ENCODE results near the gene GPBP1L1. TPM values are rescaled to one million over a fixed set of nuclear protein-coding genes. Genes with fewer than 3 reads are reported as not detected.

Gene GPBP1L1
- total and polyA plus RNA-seq, 2 experiments from 2014 or later, result 69.3 to 85.6 TPM

DNA sequence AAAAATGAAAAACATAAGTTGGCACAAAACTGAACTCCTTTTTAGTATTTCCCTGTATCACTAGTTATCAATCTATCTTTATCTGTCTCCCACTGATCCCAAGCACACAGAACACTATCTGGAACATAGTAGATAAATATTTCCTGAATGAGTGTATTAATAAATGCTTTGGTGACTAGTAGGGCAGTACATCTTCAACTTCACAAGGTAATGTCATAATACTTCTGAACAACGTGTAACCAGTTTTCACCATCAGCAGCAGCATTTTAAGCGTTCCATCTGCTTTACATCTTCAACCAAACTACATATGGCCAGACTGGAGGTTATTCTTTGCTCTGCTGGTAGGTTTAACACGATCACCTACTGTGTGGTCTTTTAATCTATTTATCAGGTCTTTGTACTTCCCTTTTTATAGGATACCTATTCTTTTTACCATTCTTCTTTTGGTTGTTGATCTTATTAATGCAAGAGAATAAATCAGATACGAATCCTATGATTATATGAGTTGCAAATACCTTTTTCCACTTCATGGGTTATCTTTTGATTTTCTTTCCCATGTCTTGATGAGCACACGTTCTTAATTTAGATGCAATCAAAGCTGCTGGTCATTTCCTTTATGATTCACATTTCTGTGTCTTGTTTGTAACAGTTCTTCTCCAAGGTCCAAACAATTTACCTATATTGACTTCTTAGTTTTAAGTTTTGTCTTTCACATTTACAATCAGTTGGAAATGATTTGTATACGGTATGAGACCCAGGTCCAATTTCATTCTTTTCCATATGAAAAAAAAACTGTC, 16.3 kb downstream of the GPBP1L1 start:
- in situ Hi-C loops (cut with MboI), result no loop called here
- Histone ChIP-seq H3K4me3 (no peak overlapping the region), H3K27me3 (replicated peaks; ENCODE audit: insufficient read depth) (no peaks in the 10 kb centered on the region), H3K4me1 (ENCODE audit: insufficient read depth) (peaks cover 25% of the 10 kb centered on the region), H3K36me3 (ENCODE audit: low read depth) (no peaks in the 10 kb centered on the region), H4K20me1 (ENCODE audit: insufficient read depth) (peaks cover 30% of the 10 kb centered on the region; the same call in 1 of the 2 replicates), H3K79me2 (ENCODE audit: insufficient read depth) (peaks cover 100% of the 10 kb centered on the region), H3K9ac (peak overlapping the region; percentile 2; the same call in 1 of the 2 replicates), H3F3A (ENCODE audit: insufficient read depth) (peaks cover 24% of the 10 kb centered on the region), H2AFZ (no peak overlapping the region), H3K9me3 (ENCODE audit: low read depth) (no peaks in the 10 kb centered on the region), H3K4me2 (ENCODE audit: unreplicated experiment) (peak overlapping the region; percentile 11), H3K27ac (peak overlapping the region; percentile 61), H3K9me2 (ENCODE audit: insufficient read depth) (no peaks in the 10 kb centered on the region)
- peak; percentile 66 for DNase-seq
- no peak for TF ChIP-seq EZH2 (IDR thresholded peaks at IDR 0.05; ENCODE audit: insufficient read depth, poor library complexity, severe bottlenecking)
- no peak for TF ChIP-seq EZH2phosphoT487 (IDR thresholded peaks at IDR 0.05; ENCODE audit: insufficient read depth, low read depth)
- WGBS, 2 experiments (ENCODE audit: low coverage in 1 of 2, low lambda C conversion rate in 2 of 2, missing lambda C conversion rate in 2 of 2), result 53 to 55% methylated on average over 6 of the region's 6 CpGs

DNA sequence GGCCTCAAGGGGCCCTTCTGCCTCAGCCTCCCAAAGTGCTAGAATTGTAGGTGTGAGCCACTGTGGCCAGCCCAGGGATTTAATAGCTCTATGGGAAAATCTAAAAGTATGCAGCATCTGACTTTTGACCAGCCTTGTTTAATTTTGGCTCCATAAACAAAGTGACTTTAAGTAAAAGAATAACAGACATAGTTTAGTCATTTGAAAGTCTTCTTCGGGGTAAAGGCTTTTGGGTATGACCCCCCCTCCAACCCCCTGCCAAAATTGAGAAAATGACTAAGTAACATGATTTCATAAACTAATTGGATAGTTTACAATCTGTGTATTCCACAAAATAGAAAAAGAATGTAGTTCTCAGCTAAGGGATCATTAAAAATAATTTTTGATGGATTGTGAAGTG, 17.0 kb downstream of the GPBP1L1 start:
- TF ChIP-seq EZH2 (IDR thresholded peaks at IDR 0.05; ENCODE audit: insufficient read depth, poor library complexity, severe bottlenecking), result no peak
- TF ChIP-seq EZH2phosphoT487 (IDR thresholded peaks at IDR 0.05; ENCODE audit: insufficient read depth, low read depth), result no peak
- in situ Hi-C loops (cut with MboI), result no loop called here
- Histone ChIP-seq H3K27ac (peak overlapping the region; percentile 61), H3K9ac (0 out of 2 replicates have a peak overlapping the region, but pooled peaks have one; percentile 2), H3F3A (ENCODE audit: insufficient read depth) (peaks cover 24% of the 10 kb centered on the region), H3K79me2 (ENCODE audit: insufficient read depth) (peaks cover 100% of the 10 kb centered on the region), H2AFZ (no peak overlapping the region), H3K27me3 (replicated peaks; ENCODE audit: insufficient read depth) (no peaks in the 10 kb centered on the region), H3K4me2 (ENCODE audit: unreplicated experiment) (peak overlapping the region; percentile 11), H3K4me1 (ENCODE audit: insufficient read depth) (peaks cover 25% of the 10 kb centered on the region), H3K4me3 (no peak overlapping the region), H3K9me2 (ENCODE audit: insufficient read depth) (no peaks in the 10 kb centered on the region), H4K20me1 (ENCODE audit: insufficient read depth) (peaks cover 30% of the 10 kb centered on the region; the same call in 1 of the 2 replicates), H3K9me3 (ENCODE audit: low read depth) (no peaks in the 10 kb centered on the region), H3K36me3 (ENCODE audit: low read depth) (no peaks in the 10 kb centered on the region)
- peak; percentile 44 for DNase-seq
- 2 to 4% methylated on average over 1 of the region's 1 CpG for WGBS, 2 experiments (ENCODE audit: low coverage in 1 of 2, low lambda C conversion rate in 2 of 2, missing lambda C conversion rate in 2 of 2)

DNA sequence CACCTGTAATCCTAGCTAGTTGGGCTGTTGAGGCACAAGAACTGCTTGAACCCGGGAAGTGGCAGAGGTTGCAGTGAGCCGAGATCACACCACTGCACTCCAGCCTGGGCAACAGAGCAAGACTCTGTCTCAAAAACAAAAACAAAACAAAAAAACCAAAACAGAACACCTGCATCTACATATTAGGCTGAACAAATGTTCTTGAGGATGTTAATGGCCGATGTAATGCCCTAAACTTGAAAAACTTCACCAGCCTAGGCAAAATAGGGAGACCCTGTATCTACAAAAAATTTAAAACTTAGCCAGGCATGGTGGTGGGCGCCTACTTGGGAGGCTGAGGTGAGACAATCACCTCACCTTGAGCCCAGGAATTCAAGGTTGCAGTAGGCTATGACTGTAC, 17.8 kb downstream of the GPBP1L1 start:
- no peak for DNase-seq
- Histone ChIP-seq H3K4me2 (ENCODE audit: unreplicated experiment) (no peak overlapping the region), H3K9me2 (ENCODE audit: insufficient read depth) (no peaks in the 10 kb centered on the region), H3F3A (ENCODE audit: insufficient read depth) (peaks cover 24% of the 10 kb centered on the region), H3K4me3 (no peak overlapping the region), H3K9ac (no peak overlapping the region), H3K4me1 (ENCODE audit: insufficient read depth) (peaks cover 25% of the 10 kb centered on the region), H2AFZ (no peak overlapping the region), H3K27me3 (replicated peaks; ENCODE audit: insufficient read depth) (no peaks in the 10 kb centered on the region), H3K9me3 (ENCODE audit: low read depth) (no peaks in the 10 kb centered on the region), H3K79me2 (ENCODE audit: insufficient read depth) (peaks cover 100% of the 10 kb centered on the region), H3K36me3 (ENCODE audit: low read depth) (no peaks in the 10 kb centered on the region), H4K20me1 (ENCODE audit: insufficient read depth) (peaks cover 30% of the 10 kb centered on the region; the same call in 1 of the 2 replicates), H3K27ac (peak overlapping the region; percentile 61; the same call in 1 of the 2 replicates)
- 97 to 99% methylated on average over 4 of the region's 4 CpGs for WGBS, 2 experiments (ENCODE audit: low coverage in 1 of 2, low lambda C conversion rate in 2 of 2, missing lambda C conversion rate in 2 of 2)
- in situ Hi-C loops (cut with MboI), result no loop called here
- TF ChIP-seq EZH2phosphoT487 (IDR thresholded peaks at IDR 0.05; ENCODE audit: insufficient read depth, low read depth) (no peak), EZH2 (IDR thresholded peaks at IDR 0.05; ENCODE audit: insufficient read depth, poor library complexity, severe bottlenecking) (no peak)

DNA sequence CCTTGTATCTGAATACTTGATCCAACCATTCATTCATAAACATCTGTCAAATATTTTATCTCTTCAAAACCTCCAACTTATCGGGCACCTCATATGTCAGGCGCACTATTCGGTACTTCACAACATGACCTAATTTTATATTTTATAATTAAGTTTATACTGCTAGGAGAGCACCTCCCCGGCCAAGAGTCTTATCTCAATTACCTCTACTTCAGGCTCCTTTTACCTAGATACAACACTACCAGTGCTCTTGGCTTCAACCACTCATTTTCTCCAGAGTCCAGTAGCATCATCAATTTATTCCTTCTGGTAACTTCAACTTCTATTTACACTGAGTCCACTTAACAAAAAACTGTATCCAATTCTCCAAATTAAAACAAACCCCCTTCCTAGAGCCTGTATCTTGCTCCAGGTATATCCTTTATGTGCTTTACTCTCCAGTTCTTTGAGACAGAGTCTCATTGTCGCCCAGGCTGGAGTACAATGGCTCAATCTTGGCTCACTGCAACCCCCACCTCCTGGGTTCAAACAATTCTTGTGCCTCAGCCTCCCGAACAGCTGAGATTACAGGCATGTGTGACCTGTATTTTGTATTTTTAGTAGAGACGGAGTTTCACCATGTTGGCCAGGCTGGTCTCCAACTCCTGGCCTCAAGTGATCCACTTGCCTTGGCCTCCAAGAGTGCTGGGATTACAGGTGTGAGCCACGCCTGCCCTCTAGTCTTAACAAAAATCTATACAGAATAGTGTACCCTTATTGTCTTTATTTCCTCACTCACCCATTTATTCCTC, 18.8 kb downstream of the GPBP1L1 start:
- Histone ChIP-seq H3K9ac (no peak overlapping the region), H3K9me3 (ENCODE audit: low read depth) (no peaks in the 10 kb centered on the region), H2AFZ (no peak overlapping the region), H3K4me1 (ENCODE audit: insufficient read depth) (peaks cover 25% of the 10 kb centered on the region), H4K20me1 (ENCODE audit: insufficient read depth) (peaks cover 27% of the 10 kb centered on the region; the same call in 1 of the 2 replicates), H3K27ac (no peak overlapping the region), H3K79me2 (ENCODE audit: insufficient read depth) (peaks cover 100% of the 10 kb centered on the region), H3K36me3 (ENCODE audit: low read depth) (no peaks in the 10 kb centered on the region), H3K27me3 (replicated peaks; ENCODE audit: insufficient read depth) (no peaks in the 10 kb centered on the region), H3F3A (ENCODE audit: insufficient read depth) (peaks cover 24% of the 10 kb centered on the region), H3K4me2 (ENCODE audit: unreplicated experiment) (no peak overlapping the region), H3K9me2 (ENCODE audit: insufficient read depth) (no peaks in the 10 kb centered on the region), H3K4me3 (no peak overlapping the region)
- WGBS, 2 experiments (ENCODE audit: low coverage in 1 of 2, low lambda C conversion rate in 2 of 2, missing lambda C conversion rate in 2 of 2), result 90 to 94% methylated on average over 8 of the region's 8 CpGs
- TF ChIP-seq EZH2phosphoT487 (IDR thresholded peaks at IDR 0.05; ENCODE audit: insufficient read depth, low read depth) (no peak), EZH2 (IDR thresholded peaks at IDR 0.05; ENCODE audit: insufficient read depth, poor library complexity, severe bottlenecking) (no peak)
- DNase-seq, result no peak
- in situ Hi-C loops (cut with MboI), result no loop called here

Data from GM23248 (cell line).